Trophoblast cell (in vitro differentiated cells and primary cell): Measurements from ENCODE around the gene RASSF5.
A peak's percentile ranks its signal among the peaks of the same experiment; 100 is the strongest.
"Not testable (repeated sequence)": the region's sequence is repeated elsewhere in the genome, so short reads cannot be mapped to it uniquely, and the experiment has no call there.

Experiments
- DNase-seq, 2 donors: peaks; one replicate each; pipeline ENCODE4 v3.0.0-alpha.2; 2016
- H2AFZ ChIP-seq: 2 replicates; pipeline ENCODE4 v1.6.1; 2013; ENCODE audit warnings: low read length, moderate library complexity, mild to moderate bottlenecking; ENCODE audit not compliant: insufficient read depth, poor library complexity
- H2AK5ac ChIP-seq: 2 replicates; pipeline ENCODE4 v1.6.1; 2013; ENCODE audit warnings: mild to moderate bottlenecking, low read length
- H2BK120ac ChIP-seq: 2 replicates; pipeline ENCODE4 v1.6.1; 2013; ENCODE audit warnings: low read length, mild to moderate bottlenecking, moderate library complexity; ENCODE audit not compliant: insufficient read depth, poor library complexity
- H2BK12ac ChIP-seq: 2 replicates; pipeline ENCODE4 v1.6.1; 2013; ENCODE audit warnings: mild to moderate bottlenecking, low read length, moderate library complexity
- H2BK5ac ChIP-seq: 2 replicates; pipeline ENCODE4 v1.6.1; 2013; ENCODE audit warnings: low read length, low read depth, moderate library complexity, mild to moderate bottlenecking; ENCODE audit not compliant: poor library complexity
- H3K14ac ChIP-seq: 2 replicates; pipeline ENCODE4 v1.6.1; 2013; ENCODE audit warnings: mild to moderate bottlenecking, low read length
- H3K18ac ChIP-seq: 2 replicates; pipeline ENCODE4 v1.6.1; 2013; ENCODE audit warnings: mild to moderate bottlenecking, low read length
- H3K23ac ChIP-seq: 2 replicates; pipeline ENCODE4 v1.6.1; 2013; ENCODE audit warnings: low read length
- H3K27ac ChIP-seq: 2 replicates; pipeline ENCODE4 v1.5.1; 2013; ENCODE audit warnings: low read depth, mild to moderate bottlenecking, inconsistent platforms, low read length, moderate library complexity
- H3K27me3 ChIP-seq: 2 replicates; pipeline ENCODE4 v1.6.1; 2013; ENCODE audit warnings: inconsistent platforms, mild to moderate bottlenecking, low read length, moderate library complexity; ENCODE audit not compliant: insufficient read depth
- H3K36me3 ChIP-seq, 2 experiments: 1 replicate in 1 of 2; 2 replicates in 1 of 2; pipeline ENCODE4 v1.6.1; 2013; ENCODE audit warnings: low read length in 2 of 2, mild to moderate bottlenecking in 2 of 2, moderate library complexity in 1 of 2; ENCODE audit not compliant: insufficient read depth in 2 of 2, control insufficient read depth in 1 of 2
- H3K4ac ChIP-seq: 2 replicates; pipeline ENCODE4 v1.6.1; 2013; ENCODE audit warnings: low read depth, mild to moderate bottlenecking, low read length, moderate library complexity
- H3K4me1 ChIP-seq, 2 experiments: 1 replicate in 1 of 2; 2 replicates in 1 of 2; pipeline ENCODE4 v1.6.1; 2013; ENCODE audit warnings: low read length in 2 of 2, mild to moderate bottlenecking in 2 of 2, moderate library complexity in 1 of 2; ENCODE audit not compliant: insufficient read depth in 2 of 2, control insufficient read depth in 1 of 2
- H3K4me2 ChIP-seq: 2 replicates; pipeline ENCODE4 v1.6.1; 2013; ENCODE audit warnings: inconsistent platforms, mild to moderate bottlenecking, low read length, moderate library complexity
- H3K4me3 ChIP-seq: 2 replicates; pipeline ENCODE4 v1.5.1; 2013; ENCODE audit warnings: mild to moderate bottlenecking, low read depth, low read length, inconsistent platforms
- H3K79me1 ChIP-seq: one replicate; pipeline ENCODE4 v1.6.1; 2013; ENCODE audit warnings: low read length
- H3K79me2 ChIP-seq: 2 replicates; pipeline ENCODE4 v1.6.1; 2013; ENCODE audit warnings: low read length, mild to moderate bottlenecking; ENCODE audit not compliant: control insufficient read depth, insufficient read depth, poor library complexity
- H3K9ac ChIP-seq: 2 replicates; pipeline ENCODE4 v1.6.1; 2013; ENCODE audit warnings: mild to moderate bottlenecking, low read length
- H3K9me3 ChIP-seq: 2 replicates; pipeline ENCODE4 v1.6.1; 2013; ENCODE audit warnings: low read depth, mild to moderate bottlenecking, control low read depth, inconsistent platforms, low read length; ENCODE audit not compliant: insufficient read depth
- H4K12ac ChIP-seq: 2 replicates; pipeline ENCODE4 v1.6.1; 2013; ENCODE audit warnings: low read depth, mild to moderate bottlenecking, low read length, moderate library complexity
- H4K8ac ChIP-seq: 2 replicates; pipeline ENCODE4 v1.6.1; 2013; ENCODE audit warnings: low read depth, mild to moderate bottlenecking, low read length, moderate library complexity
- H4K91ac ChIP-seq: one replicate; pipeline ENCODE4 v1.6.1; 2013; ENCODE audit warnings: low read depth, mild to moderate bottlenecking, low read length, moderate library complexity
- WGBS: extraction: QIAGEN DNeasy Blood & Tissue Kit; methylation state at CpG from one replicate; pipeline ENCODE4 v1.1.7; 2013; ENCODE audit warnings: missing lambda C conversion rate; ENCODE audit not compliant: insufficient read length, insufficient coverage; ENCODE audit errors: extremely low coverage; 5-methylcytosine and 5-hydroxymethylcytosine counted together

Gene RASSF5

GRCh38 chr1:206581114-206581497, 73.8 kb downstream of the RASSF5 start:
- H4K12ac ChIP-seq, H3K9ac ChIP-seq, H4K8ac ChIP-seq, H2AFZ ChIP-seq, H3K79me1 ChIP-seq, H4K91ac ChIP-seq, H3K14ac ChIP-seq, H3K9me3 ChIP-seq, H2AK5ac ChIP-seq, H3K79me2 ChIP-seq, H3K4me3 ChIP-seq, H3K18ac ChIP-seq, H3K4me2 ChIP-seq, H3K36me3 ChIP-seq, H2BK12ac ChIP-seq, DNase-seq, H3K27ac ChIP-seq, H2BK120ac ChIP-seq, H3K4me1 ChIP-seq, H2BK5ac ChIP-seq, H3K23ac ChIP-seq, H3K4ac ChIP-seq, H3K27me3 ChIP-seq: not testable (repeated sequence)
- no CpG with 5 or more reads among the region's 7 CpGs for WGBS

- no peak overlapping the region for H3K14ac ChIP-seq
Observed at GRCh38 chr1:206581571-206581981, 74.2 kb downstream of the RASSF5 start.

GRCh38 chr1:206582537-206582936, 75.2 kb downstream of the RASSF5 start:
- Histone ChIP-seq H3K27me3 (no peaks in the 10 kb centered on the region), H3K4me3 (no peak overlapping the region), H3K4me1 (no peaks in the 10 kb centered on the region), H2BK120ac (no peak overlapping the region), H3K36me3 (no peaks in the 10 kb centered on the region), H2AFZ (no peak overlapping the region), H3K79me2 (no peaks in the 10 kb centered on the region), H3K9me3 (peaks cover 2% of the 10 kb centered on the region), H3K14ac (no peak overlapping the region), H4K8ac (no peak overlapping the region), H3K4me2 (no peak overlapping the region), H2BK12ac (no peak overlapping the region), H3K4ac (no peak overlapping the region), H3K23ac (no peak overlapping the region), H3K9ac (no peak overlapping the region), H4K91ac (no peak overlapping the region), H3K27ac (no peak overlapping the region), H3K79me1 (no peaks in the 10 kb centered on the region), H2AK5ac (no peak overlapping the region), H4K12ac (no peak overlapping the region), H3K18ac (no peak overlapping the region), H2BK5ac (no peak overlapping the region)
- WGBS: no CpG with 5 or more reads among the region's 5 CpGs
- no peak for DNase-seq

More at GRCh38 chr1:206581571-206581981, 74.2 kb downstream of the RASSF5 start:
- peak; percentile 18 to 30 for DNase-seq
- Histone ChIP-seq H3K4me1 (no peaks in the 10 kb centered on the region), H2BK120ac (no peak overlapping the region), H3K36me3 (no peaks in the 10 kb centered on the region), H3K4me2 (no peak overlapping the region), H4K8ac (no peak overlapping the region), H3K18ac (no peak overlapping the region), H3K27me3 (no peaks in the 10 kb centered on the region), H3K9me3 (peaks cover 2% of the 10 kb centered on the region), H3K9ac (no peak overlapping the region), H4K12ac (no peak overlapping the region), H3K27ac (no peak overlapping the region), H3K79me2 (no peaks in the 10 kb centered on the region), H3K4ac (no peak overlapping the region), H3K23ac (no peak overlapping the region), H2BK12ac (no peak overlapping the region), H2AK5ac (no peak overlapping the region), H2BK5ac (no peak overlapping the region), H3K79me1 (no peaks in the 10 kb centered on the region), H2AFZ (no peak overlapping the region), H4K91ac (no peak overlapping the region), H3K4me3 (no peak overlapping the region)
- no CpG with 5 or more reads among the region's 10 CpGs for WGBS

GRCh38 chr1:206582971-206583706, 75.8 kb downstream of the RASSF5 start:
- no peak overlapping the region for H3K18ac ChIP-seq
- no peak overlapping the region for H2AK5ac ChIP-seq
- no peaks in the 10 kb centered on the region for H3K27me3 ChIP-seq
- no peak overlapping the region for H3K27ac ChIP-seq
- H3K79me2 ChIP-seq: no peaks in the 10 kb centered on the region
- no peak overlapping the region for H3K14ac ChIP-seq
- no peak overlapping the region for H4K91ac ChIP-seq
- H4K8ac ChIP-seq: no peak overlapping the region
- no peak overlapping the region for H2BK120ac ChIP-seq
- no peak overlapping the region for H3K4me3 ChIP-seq
- H2AFZ ChIP-seq: no peak overlapping the region
- no peak overlapping the region for H2BK12ac ChIP-seq
- no peak overlapping the region for H3K9ac ChIP-seq
- no peaks in the 10 kb centered on the region for H3K36me3 ChIP-seq
- no peak overlapping the region for H3K4ac ChIP-seq
- no peaks in the 10 kb centered on the region for H3K79me1 ChIP-seq
- H3K4me2 ChIP-seq: no peak overlapping the region
- no peak overlapping the region for H4K12ac ChIP-seq
- H3K4me1 ChIP-seq: no peaks in the 10 kb centered on the region
- H3K9me3 ChIP-seq: peaks cover 2% of the 10 kb centered on the region
- no peak for DNase-seq
- no CpG with 5 or more reads among the region's 18 CpGs for WGBS
- H3K23ac ChIP-seq: no peak overlapping the region
- H2BK5ac ChIP-seq: no peak overlapping the region
